Fibroblast of mammary gland (primary cell): ENCODE results near the gene DUSP1.
A peak's percentile ranks its signal among the peaks of the same experiment; 100 is the strongest.

Experiments
- DNase-seq: peaks from one replicate; pipeline ENCODE4 v3.0.0-alpha.2; 2010; ENCODE audit warnings: low read depth
- H3K4me3 ChIP-seq: 2 replicates; pipeline ENCODE4 v1.5.1; 2011; ENCODE audit warnings: low read depth, mild to moderate bottlenecking, low read length, moderate library complexity; ENCODE audit not compliant: control insufficient read depth
- TF ChIP-seq, protein P1 (sequence below): conservative IDR thresholded peaks from 2 replicates; pipeline ENCODE4 v1.5.1; 2011; ENCODE audit warnings: low read depth, low read length, inconsistent platforms; ENCODE audit not compliant: control insufficient read depth, insufficient read depth

The DUSP1 gene

DNA sequence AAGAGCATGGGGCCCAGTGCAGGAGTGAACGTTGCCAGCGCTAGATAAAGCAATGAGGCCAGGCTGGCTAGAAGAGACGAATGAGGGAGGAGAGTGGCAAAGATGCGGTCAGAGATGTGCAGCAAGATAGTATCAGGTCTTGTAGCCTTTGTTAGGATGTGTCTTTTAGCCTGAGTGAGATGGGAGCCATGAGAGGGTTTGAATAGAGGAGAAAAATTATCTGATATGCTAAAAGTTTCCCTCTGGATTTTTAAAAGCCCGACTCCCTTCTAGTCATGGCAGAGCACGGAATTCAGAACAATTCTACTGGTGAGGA, 12.2 kb downstream of the DUSP1 start:
- TF ChIP-seq, protein P1, sequence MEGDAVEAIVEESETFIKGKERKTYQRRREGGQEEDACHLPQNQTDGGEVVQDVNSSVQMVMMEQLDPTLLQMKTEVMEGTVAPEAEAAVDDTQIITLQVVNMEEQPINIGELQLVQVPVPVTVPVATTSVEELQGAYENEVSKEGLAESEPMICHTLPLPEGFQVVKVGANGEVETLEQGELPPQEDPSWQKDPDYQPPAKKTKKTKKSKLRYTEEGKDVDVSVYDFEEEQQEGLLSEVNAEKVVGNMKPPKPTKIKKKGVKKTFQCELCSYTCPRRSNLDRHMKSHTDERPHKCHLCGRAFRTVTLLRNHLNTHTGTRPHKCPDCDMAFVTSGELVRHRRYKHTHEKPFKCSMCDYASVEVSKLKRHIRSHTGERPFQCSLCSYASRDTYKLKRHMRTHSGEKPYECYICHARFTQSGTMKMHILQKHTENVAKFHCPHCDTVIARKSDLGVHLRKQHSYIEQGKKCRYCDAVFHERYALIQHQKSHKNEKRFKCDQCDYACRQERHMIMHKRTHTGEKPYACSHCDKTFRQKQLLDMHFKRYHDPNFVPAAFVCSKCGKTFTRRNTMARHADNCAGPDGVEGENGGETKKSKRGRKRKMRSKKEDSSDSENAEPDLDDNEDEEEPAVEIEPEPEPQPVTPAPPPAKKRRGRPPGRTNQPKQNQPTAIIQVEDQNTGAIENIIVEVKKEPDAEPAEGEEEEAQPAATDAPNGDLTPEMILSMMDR: no peak
- DNase-seq: no peak
- H3K4me3 ChIP-seq: no peak overlapping the region

GRCh38 chr5:172758077-172758833, 12.7 kb downstream of the DUSP1 start:
- TF ChIP-seq, protein P1: peak; percentile 14
- no peak overlapping the region for H3K4me3 ChIP-seq
- DNase-seq: peak; percentile 98

DNA sequence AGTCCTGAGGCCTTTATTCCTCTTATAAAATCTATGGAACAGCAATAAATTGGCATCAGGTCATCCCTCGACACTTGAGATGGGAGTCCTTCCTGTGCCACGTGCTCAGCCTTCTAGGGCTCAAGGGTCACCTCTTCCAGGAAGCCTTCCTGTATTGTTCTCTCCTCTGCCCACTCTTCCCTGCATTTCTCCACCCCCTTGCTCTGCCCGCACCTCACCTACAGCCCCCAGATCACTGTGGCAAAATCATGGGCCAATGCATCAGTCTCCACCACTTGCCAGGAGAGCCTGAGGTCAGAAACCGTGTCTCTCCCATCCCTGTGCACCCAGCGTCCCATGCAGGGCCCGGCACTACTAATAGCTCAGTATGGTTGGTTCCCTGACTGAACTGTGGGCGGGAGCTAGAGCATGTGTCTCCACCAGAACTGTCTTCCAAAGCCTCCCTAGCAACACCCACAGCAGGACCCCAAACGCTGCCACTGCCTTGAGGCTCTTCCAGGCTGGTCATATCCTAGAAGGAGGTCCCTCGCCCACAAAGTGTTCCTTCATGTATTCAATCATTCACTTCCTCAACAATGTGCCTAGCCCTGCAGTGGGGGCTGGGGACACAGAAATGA, 13.5 kb downstream of the DUSP1 start:
- TF ChIP-seq, protein P1: no peak
- no peak for DNase-seq
- no peak overlapping the region for H3K4me3 ChIP-seq

DNA sequence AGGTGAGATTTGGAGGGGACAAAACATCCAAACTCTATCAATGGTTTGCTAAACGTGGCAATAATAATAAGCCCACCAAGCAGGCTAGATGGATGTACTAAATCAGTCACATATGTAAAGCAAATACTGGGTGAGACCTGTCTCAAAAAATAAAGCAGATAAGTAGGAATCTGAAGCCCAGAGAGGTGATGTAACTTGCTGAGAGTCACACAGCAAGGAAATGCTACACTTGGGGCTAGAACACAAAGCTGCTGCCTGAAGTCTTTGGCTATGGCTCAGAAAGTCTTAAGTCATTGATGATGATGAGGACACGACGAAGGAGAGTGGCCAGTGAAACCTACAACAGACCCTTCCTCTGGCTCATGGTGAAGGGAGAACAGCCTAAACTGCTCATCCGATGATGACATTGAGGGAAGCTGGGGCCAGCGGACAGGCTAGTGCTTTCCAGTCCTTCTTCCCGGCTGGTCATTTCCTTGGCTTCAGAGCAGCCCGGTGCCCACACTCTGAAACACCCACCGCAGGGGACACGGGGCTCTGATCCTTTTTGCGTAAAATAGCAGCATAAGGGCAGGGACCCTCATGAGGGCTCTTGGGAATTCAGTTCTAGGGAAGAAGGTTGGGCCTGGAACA, 14.1 kb downstream of the DUSP1 start:
- no peak overlapping the region for H3K4me3 ChIP-seq
- TF ChIP-seq, protein P1: no peak
- DNase-seq: no peak

- TF ChIP-seq, protein P1: no peak
- DNase-seq: no peak
Observed at GRCh38 chr5:172754596-172755356, 16.2 kb downstream of the DUSP1 start.

DNA sequence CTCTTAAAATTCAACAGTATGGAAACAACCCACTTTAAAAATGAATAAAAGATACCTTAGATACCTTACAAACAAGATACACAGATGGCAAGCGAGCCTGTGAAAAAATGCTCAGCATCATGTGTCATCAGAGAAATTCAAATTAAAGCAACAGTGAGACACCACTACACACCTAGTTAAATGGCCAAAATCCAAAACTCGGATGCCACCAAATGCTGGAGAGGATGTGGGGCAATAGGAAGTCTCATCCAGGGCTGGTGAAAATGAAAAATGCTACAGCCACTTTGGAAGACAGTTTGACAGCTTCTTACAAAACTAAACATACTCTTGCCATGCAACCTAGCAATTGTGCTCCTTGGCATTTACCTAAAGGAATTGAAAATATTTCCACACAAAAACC, 17.9 kb downstream of the DUSP1 start:
- H3K4me3 ChIP-seq: no peak overlapping the region
- no peak for DNase-seq
- TF ChIP-seq, protein P1: no peak

More at GRCh38 chr5:172754596-172755356, 16.2 kb downstream of the DUSP1 start:
- no peak overlapping the region for H3K4me3 ChIP-seq
